Right atrium auricular region (tissue), 2 donors: ENCODE data around the gene PLA2G4F. TPM values are rescaled to one million over a fixed set of nuclear protein-coding genes. Genes with fewer than 3 reads are reported as not detected.

ENCODE experiments used
- DNase-seq: peaks from one replicate; pipeline ENCODE4 v3.0.0-alpha.2; 2019; ENCODE audit warnings: low spot score
- H3K27ac ChIP-seq, 2 donors: fragments of 200-600 bp; sonication (generic); 1 replicate in 1 of 2; 2 replicates in 1 of 2; pipeline ENCODE4 v1.5.1; 2016 to 2019
- H3K27me3 ChIP-seq, 2 donors: fragments of 200-600 bp; sonication (generic); one replicate each; pipeline versions ENCODE4 v1.5.1 to v1.6.0; 2017 to 2019
- H3K36me3 ChIP-seq: fragments of 200-600 bp; sonication (generic); one replicate; pipeline ENCODE4 v1.5.1; 2016
- H3K4me1 ChIP-seq, 2 donors: fragments of 200-600 bp; sonication (generic); one replicate each; pipeline versions ENCODE4 v1.5.1 to v1.6.0; 2017 to 2019
- H3K4me3 ChIP-seq, 2 donors: fragments of 200-600 bp; sonication (generic); 1 replicate in 1 of 2; 2 replicates in 1 of 2; pipeline ENCODE4 v1.5.1; 2017 to 2019; ENCODE audit warnings: mild to moderate bottlenecking in 1 of 2, moderate library complexity in 1 of 2
- H3K9me3 ChIP-seq, 2 donors: fragments of 200-600 bp; sonication (generic); one replicate each; pipeline ENCODE4 v1.5.1; 2019
- CTCF ChIP-seq, 2 donors: fragments of 200-600 bp; sonication (generic); IDR thresholded peaks; one replicate each; pipeline ENCODE4 v1.5.1; 2019; ENCODE audit warnings: antibody characterized with exemption in 2 of 2
- total RNA-seq, 2 donors: library from RNA; depleted of rRNA; stranded (reverse); fragments of >200 nt; gene quantifications; one replicate each; pipeline ENCODE4 v1.1.0, GENCODE V29; 2016

Gene PLA2G4F
- total RNA-seq, 2 donors from 2014 or later: 0.35 to 3.0 TPM

GRCh38 chr15:42150219-42150970, 6.0 kb downstream of the PLA2G4F start:
- Histone ChIP-seq H3K27me3 (no peaks in the 10 kb centered on the region), H3K36me3 (no peaks in the 10 kb centered on the region), H3K9me3 (no peaks in the 10 kb centered on the region), H3K4me1 (peaks cover 0 to 26% of the 10 kb centered on the region in 2 donors), H3K4me3 (no peak overlapping the region), H3K27ac (no peak overlapping the region)
- no peak for DNase-seq
- no peak for TF ChIP-seq CTCF (IDR thresholded peaks at IDR 0.05)

GRCh38 chr15:42149493-42150218, 6.8 kb downstream of the PLA2G4F start:
- H3K4me1 ChIP-seq: peaks cover 0 to 26% of the 10 kb centered on the region in 2 donors
- no peak for DNase-seq
- H3K9me3 ChIP-seq: no peaks in the 10 kb centered on the region
- H3K27ac ChIP-seq: no peak overlapping the region
- no peaks in the 10 kb centered on the region for H3K27me3 ChIP-seq
- TF ChIP-seq CTCF (IDR thresholded peaks at IDR 0.05): no peak
- H3K36me3 ChIP-seq: no peaks in the 10 kb centered on the region
- H3K4me3 ChIP-seq: no peak overlapping the region

- no peak for DNase-seq
- Histone ChIP-seq H3K4me1 (peaks cover 0 to 20% of the 10 kb centered on the region in 2 donors), H3K27ac (peak overlapping the region in 1 of 2 donors; percentile 27), H3K27me3 (no peaks in the 10 kb centered on the region), H3K4me3 (no peak overlapping the region), H3K36me3 (no peaks in the 10 kb centered on the region), H3K9me3 (no peaks in the 10 kb centered on the region)
- TF ChIP-seq CTCF (IDR thresholded peaks at IDR 0.05): no peak
Measured at GRCh38 chr15:42148808-42149492, 7.5 kb downstream of the PLA2G4F start.

GRCh38 chr15:42147431-42147735, 9.1 kb downstream of the PLA2G4F start:
- Histone ChIP-seq H3K27ac (no peak overlapping the region), H3K4me1 (peaks cover 0 to 20% of the 10 kb centered on the region in 2 donors), H3K36me3 (no peaks in the 10 kb centered on the region), H3K9me3 (no peaks in the 10 kb centered on the region), H3K4me3 (no peak overlapping the region), H3K27me3 (no peaks in the 10 kb centered on the region)
- no peak for DNase-seq
- TF ChIP-seq CTCF (IDR thresholded peaks at IDR 0.05): no peak

- Histone ChIP-seq H3K27ac (no peak overlapping the region), H3K27me3 (no peaks in the 10 kb centered on the region), H3K36me3 (no peaks in the 10 kb centered on the region), H3K9me3 (no peaks in the 10 kb centered on the region), H3K4me1 (peaks cover 0 to 16% of the 10 kb centered on the region in 2 donors), H3K4me3 (no peak overlapping the region)
- no peak for DNase-seq
- no peak for TF ChIP-seq CTCF (IDR thresholded peaks at IDR 0.05)
Measured at GRCh38 chr15:42146551-42147430, 9.6 kb downstream of the PLA2G4F start.
